Left lobe of liver (tissue), 2 donors: ENCODE results near the gene BHLHA9. TPM values are rescaled to one million over a fixed set of nuclear protein-coding genes. Genes with fewer than 3 reads are reported as not detected.
"Not testable (repeated sequence)": the region's sequence is repeated elsewhere in the genome, so short reads cannot be mapped to it uniquely, and the experiment has no call there.

Experiments used
- ATAC-seq: fragments of 200-7000 bp; cut with Tn5 transposase; one replicate; pipeline ENCODE4 v1.9.1; 2020; ENCODE audit warnings: mild to moderate bottlenecking, moderate library complexity
- DNase-seq: peaks from one replicate; pipeline ENCODE4 v3.0.0-alpha.2; 2020; ENCODE audit warnings: low spot score
- total RNA-seq: library from RNA; stranded (reverse); gene quantifications from one replicate; pipeline ENCODE4 v1.2.1, GENCODE V29; 2021
- donor health status: DM: no; HTN: no; CAD: no; lungs with moderate emphysema.
- donor health status: DM: no; HTN: yes; CAD: no.

The BHLHA9 gene
- total RNA-seq: 0.20 TPM

- DNase-seq (no peak), ATAC-seq (no peak)
These were observed at the start of gene BHLHA9 for GRCh38 chr17:1270210-1271029. Gene BHLHA9 (plus strand): TSS chr17:1270444. CDS start chr17:1270564, 120 bp downstream.

GRCh38 chr17:1221209-1221608, 49.0 kb upstream of the BHLHA9 start:
- ATAC-seq (no peak), DNase-seq (no peak)

DNA sequence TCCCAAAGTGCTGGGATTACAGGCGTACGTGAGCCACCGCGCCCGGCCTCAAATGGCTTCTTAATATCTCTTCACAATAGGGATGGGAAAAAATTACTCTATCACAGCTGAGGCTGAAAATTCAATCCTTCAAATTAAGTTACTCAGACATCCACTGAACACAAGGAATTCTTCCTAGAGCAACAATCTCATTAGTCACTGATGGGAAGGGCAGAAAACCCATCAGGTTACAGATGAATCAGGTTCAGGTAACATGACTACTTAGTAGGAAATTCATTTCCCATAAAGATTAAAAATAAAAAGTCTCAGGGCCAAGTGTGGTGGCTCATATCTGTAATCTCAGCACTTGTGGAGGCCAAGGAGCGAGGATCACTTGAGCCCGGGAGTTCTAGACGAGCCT, 47.9 kb upstream of the BHLHA9 start:
- no peak for DNase-seq
- ATAC-seq: no peak

DNA sequence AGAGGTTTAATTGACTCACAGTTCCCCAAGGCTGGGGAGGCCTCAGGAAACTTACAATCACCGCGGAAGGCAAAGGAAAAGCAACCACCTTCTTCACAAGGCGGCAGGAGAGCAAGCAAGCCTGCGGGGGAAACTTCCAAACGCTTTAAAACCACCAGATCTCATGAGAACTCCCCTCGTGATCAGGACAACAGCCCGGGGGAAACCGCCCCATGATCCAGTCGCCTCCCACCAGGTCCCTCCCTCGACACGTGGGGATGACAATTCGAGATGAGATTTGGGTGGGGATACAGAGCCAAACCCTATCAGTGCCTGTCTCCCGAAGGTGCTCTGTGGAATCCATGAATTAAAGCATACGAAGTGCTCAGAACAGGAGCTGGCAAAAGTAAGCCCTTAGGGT, 46.6 kb upstream of the BHLHA9 start:
- no peak for ATAC-seq

GRCh38 chr17:1224330-1224729, 45.9 kb upstream of the BHLHA9 start:
- no peak for ATAC-seq
- DNase-seq: no peak

More for the DNA sequence above, 46.6 kb upstream of the BHLHA9 start:
- no peak for DNase-seq

DNA sequence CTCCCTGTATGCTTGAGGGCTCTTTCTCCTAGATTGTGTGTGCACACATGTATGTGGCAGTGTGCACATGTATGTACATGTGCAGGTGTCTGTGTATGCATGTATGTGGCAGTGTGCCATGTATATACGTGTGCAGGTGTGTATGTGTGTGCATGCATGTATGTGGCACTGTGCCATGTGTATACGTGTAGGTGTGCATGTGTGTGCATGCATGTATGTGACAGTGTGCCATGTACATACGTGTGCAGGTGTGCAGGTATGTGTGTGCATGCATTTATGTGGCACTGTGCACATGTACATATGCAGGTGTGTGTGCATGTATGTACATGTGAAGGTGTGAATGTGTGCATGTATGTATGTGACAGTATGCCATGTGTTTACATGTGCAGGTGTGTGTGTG, 43.9 kb upstream of the BHLHA9 start:
- ATAC-seq: no peak
- DNase-seq: no peak

DNA sequence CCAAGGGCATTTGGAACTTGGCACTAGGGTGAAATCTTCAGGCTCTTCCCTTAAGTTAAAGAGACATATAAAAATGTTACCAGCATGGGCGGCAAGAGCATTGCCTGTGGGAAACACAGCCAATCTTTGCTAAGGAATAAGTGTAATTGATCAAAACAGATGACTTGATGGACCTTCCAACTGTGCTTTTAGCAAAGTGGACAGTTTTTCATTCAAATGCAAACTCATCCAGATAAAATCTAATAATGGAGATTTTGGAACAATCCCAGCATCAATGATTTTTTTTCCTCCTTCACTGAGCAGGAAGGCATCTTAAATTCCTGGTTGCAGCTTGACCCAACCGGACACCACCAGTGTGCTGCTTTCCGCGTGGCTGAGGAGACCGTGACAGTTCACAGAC, 42.9 kb upstream of the BHLHA9 start:
- ATAC-seq (no peak), DNase-seq (no peak)

DNA sequence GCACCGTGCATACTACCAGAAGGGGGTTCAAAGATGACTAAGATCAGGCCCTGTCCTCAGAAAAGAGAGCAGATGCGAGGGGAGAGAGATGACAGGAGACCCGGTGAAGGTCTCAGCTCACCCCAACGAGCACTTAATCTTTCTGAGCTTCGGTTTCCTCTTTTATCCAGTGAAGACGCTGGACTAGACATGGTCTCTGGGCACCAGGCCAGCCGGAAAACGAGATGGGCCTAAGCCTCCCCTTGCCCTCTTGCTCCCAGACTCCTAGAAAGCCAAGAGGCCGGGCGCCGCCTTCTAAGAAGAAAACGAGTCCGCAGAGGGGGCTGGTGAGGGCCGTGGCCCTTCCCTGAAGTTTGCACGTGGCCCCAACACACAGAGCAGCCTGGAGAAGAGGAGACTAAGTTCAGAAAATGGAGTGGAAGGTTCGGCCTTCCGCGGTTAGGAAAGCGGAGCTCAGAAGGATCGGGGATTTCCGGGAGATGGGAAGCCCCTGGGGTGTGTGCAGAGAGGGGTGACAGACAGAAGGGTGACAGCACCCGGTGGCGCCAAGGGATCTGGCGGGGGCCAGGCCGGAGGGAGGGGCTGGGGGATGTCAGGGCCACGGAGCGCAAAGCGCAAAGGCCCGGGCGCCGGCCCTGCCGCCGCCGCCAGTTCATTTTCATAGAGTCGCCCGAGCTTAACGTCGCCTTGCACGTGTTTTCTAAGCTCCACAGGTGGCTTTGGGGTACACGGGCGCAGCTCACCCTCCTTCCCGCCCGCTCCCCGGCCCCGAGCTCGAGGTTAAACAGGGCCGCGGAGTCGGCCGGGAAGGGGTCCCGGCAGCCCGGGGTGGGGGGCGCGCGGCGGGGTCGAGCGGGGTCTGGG, 42.1 kb upstream of the BHLHA9 start:
- ATAC-seq: peak; percentile 21
- peak; percentile 52 for DNase-seq

GRCh38 chr17:1228781-1229348, 41.4 kb upstream of the BHLHA9 start:
- DNase-seq (no peak), ATAC-seq (peak; percentile 16)

DNA sequence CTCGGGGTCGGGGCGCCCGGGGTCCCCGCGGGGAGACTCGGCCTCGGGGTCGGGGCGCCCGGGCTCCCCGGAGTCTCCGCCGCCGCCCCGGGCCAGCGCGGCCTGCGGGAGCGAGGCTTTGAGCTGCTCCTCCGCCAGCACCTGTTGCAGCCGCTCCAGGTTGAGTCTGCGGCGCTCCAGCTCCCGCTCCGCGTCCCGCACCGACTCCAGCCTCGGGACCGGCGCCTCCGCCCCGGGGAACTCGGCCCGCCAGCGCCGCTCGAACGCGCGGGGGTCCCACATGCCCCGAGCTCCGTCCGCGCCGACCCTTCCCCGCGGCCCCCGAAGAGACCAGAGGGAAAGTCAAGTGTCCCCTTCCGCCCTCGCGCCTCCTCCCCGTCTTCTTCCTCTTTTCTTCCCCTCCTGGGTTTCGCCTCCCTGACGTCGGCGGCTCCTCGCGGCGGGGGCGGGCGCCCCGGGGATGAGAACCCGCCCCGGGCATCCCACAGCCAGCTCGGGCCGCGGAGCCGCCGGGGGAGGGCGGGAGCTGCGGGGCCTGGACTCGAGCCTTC, 40.8 kb upstream of the BHLHA9 start:
- ATAC-seq (peak; percentile 64), DNase-seq (peak; percentile 48)

DNA sequence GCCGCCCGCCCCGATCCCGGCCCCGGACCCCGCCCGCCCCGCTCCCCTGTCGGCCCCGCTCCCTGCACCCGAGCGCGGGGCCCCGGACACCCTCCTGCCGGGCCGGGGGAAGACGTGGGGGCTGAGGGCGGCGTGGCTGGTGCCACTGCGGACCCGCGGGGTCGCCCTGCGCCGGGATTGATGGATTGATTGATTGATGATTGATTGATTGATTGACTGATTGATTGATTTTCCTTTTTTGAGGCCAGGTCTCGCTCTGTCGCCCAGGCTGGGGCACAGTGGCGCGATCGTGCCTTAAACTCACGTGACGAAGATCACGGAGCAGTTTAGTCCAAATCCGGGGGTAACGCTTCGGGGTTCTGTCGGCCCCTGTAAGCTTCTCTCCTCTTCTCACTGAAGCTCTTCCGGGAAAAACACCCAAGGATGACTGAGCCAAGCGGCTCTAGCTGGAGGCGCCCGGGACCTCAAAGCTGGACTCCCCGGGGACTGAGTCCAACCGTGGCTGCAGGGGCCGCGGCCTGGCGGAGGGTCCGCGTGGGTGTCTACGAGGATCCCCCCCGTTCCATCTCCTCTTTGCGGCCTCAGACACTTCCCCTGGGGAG, 40.2 kb upstream of the BHLHA9 start:
- DNase-seq (no peak), ATAC-seq (no peak)

DNA sequence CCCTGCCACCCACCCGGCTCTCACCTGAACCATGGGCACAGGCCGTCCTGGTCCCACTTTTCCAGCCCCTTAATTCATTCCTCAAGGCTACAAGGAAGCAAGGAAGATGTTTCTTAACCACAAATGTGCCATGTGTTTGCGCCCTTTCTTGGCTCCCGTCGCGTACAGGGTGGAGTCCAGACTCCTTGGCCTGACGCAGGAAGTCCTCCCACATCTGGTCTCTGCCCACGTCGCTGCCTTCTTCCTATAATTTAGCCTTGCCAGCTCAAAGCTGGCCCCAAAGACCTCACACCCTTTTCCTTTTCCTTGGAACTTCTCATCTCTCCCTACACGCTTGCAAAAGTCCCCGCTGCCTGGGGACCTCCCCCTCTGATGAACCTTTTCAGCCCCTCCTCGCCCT, 38.8 kb upstream of the BHLHA9 start:
- DNase-seq (no peak), ATAC-seq (peak; percentile 17)

GRCh38 chr17:1232331-1232730, 37.9 kb upstream of the BHLHA9 start:
- ATAC-seq (no peak), DNase-seq (no peak)

GRCh38 chr17:1232786-1233185, 37.5 kb upstream of the BHLHA9 start:
- ATAC-seq: no peak
- no peak for DNase-seq

GRCh38 chr17:1234455-1234854, 35.8 kb upstream of the BHLHA9 start:
- ATAC-seq: no peak

GRCh38 chr17:1237471-1237870, 32.8 kb upstream of the BHLHA9 start:
- ATAC-seq (no peak), DNase-seq (no peak)

More at GRCh38 chr17:1234455-1234854, 35.8 kb upstream of the BHLHA9 start:
- DNase-seq: no peak

DNA sequence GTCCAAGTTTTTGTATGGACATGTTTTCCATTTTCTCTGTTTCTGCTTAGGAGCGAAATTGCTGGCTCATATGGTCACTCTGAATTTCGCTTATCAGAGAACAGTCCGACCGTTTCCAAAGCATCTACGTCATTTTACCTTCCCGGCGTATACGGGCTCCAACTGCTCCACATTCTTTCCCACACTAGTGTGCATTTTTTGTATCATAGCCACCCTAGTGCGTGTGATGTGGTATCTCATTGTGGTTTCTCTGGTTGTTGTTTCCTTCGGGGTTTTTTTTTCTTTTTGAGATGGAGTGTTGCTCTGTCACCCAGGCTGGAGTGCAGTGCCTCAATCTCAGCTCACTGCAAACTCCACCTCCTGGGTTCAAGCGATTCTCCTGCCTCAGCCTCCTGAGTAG, 31.0 kb upstream of the BHLHA9 start:
- DNase-seq: no peak
- ATAC-seq: no peak

GRCh38 chr17:1240426-1240825, 29.8 kb upstream of the BHLHA9 start:
- DNase-seq, ATAC-seq: not testable (repeated sequence)

- no peak for DNase-seq
- no peak for ATAC-seq
These were observed 28.3 kb upstream of the BHLHA9 start for GRCh38 chr17:1241929-1242328.

DNA sequence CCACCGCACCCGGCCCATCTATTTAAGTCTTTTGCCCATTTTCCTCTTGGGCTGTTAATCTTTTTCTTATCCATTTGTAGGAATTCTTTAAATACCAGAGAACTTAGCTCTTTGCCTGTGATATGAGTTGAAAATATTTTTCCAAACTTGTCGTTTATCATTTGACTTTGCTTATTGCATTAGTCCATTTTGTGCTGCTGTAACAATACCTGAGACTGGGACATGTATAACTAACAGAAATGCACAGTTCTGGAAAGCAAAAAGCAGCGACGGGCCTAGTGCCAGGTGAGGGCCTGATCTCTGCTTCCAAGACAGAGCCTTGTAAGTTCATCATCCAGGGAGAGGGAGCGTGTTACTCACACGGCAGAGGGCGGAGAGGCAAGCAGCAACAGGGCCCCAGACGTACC, 25.6 kb upstream of the BHLHA9 start:
- ATAC-seq: no peak

More for the DNA sequence above, 25.6 kb upstream of the BHLHA9 start:
- DNase-seq: no peak
